GM18499 (cell line): Measurements from ENCODE around the gene PIP4K2B.

ENCODE experiments used
- ATAC-seq: cut with Tn5 transposase; IDR thresholded peaks from one replicate; pipeline ENCODE4 v1.9.1; 2021; ENCODE audit warnings: moderate number of reproducible peaks; ENCODE audit not compliant: insufficient read depth, unreplicated experiment

The PIP4K2B gene

DNA sequence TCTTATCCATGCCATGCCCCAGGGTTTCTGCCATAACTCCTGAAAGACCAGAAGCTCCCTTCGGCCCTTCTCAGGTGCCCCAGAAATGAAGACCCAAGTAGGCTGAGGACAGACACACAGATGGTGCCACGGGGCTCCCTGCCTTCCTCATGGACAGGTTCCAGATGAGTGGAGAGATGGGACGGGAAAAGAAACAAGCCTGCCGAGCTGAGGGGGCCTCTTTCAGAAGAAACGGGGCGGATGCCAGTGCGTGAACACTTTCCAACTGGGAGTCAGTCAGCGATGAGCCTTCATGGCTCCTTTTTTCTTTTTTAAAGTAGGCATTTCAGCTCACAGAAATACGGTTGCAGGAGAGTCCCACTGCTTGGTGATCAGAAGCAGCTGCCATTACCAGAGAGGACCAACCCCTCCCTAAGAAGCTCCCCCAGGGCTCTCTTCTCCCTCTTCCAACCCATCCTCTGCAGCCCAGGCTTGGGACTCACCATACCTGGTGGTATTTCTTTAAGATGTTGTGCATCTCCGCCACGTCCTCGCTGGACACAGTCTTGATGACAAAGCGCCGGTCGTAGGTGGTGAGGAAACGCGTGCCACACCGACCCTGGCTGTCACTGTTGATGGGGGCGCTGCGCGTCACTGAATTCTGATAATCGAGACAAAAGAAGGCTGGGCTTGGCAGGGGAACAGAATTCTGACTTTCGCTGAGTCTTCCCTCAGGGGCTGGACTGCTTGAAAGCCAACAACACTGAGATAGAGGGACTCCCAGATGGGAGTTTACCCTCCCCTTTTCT is 19.2 kb downstream of the PIP4K2B start:
- no peak for ATAC-seq

DNA sequence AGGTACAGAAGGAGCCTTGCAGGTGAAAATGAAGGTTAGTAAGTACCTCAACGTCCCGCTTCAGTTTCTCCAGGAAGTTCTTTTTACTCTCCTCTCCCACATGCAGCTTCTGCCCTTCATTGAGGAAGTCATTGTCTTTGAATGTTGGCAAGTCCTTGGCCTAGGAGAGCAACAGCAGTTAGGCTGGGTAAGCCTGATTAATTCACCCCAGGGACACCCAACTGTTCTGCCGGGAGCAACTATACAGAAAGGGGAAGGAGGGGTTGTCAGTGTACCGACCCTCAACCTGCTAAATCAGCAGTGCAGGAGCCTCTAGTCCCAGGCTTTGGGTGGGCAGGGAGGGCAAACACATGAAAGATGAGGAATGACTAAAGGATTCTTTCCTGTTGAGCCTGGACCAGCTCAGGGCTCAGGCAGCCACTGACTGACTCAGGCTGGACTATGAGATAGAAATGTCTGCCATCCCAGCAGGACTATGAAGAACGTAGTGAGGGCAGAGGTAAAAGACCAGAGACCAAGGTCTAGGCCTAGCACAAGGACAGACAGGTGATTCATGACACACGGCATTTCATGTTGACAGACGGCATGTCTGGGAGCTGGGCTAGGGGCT is 21.6 kb downstream of the PIP4K2B start:
- no peak for ATAC-seq

DNA sequence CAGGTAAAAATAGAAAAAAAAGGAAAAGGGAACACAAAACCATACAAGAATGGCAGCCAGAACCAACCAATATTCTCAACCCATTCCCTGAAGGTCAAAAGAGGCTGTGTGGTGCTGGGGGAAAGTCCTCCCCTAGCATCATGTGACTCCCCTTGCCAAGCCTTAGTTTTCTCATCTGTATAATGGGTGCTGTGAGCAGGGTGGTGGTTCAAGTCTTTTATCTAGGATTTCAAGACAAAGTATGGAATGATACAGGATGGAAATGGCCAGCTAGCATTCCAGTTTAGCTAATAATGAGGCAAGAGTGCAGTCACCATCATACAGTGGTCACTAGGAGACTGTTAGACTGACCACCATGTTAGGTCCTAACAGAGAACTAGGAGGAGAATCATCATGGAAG is 26.1 kb downstream of the PIP4K2B start:
- ATAC-seq, result no peak

DNA sequence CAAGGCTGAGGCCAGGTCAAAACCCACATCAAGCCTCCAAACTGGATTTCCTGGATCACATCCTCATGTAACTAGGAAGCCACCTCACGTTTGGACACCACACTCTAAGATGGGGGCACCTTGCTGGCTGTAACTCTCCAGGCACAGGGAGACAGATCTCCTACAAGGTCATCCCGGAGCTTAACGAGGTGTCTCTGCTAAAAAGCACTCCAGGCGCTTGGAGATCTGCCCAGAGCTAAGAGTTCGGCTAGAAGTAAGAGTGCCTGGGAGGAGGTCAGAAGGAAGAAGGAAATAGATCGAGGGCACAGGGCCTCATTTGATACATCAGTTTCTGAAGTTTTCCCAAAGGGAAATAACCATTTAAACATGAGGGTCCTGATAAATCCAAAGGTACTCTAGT is 30.9 kb downstream of the PIP4K2B start:
- no peak for ATAC-seq

DNA sequence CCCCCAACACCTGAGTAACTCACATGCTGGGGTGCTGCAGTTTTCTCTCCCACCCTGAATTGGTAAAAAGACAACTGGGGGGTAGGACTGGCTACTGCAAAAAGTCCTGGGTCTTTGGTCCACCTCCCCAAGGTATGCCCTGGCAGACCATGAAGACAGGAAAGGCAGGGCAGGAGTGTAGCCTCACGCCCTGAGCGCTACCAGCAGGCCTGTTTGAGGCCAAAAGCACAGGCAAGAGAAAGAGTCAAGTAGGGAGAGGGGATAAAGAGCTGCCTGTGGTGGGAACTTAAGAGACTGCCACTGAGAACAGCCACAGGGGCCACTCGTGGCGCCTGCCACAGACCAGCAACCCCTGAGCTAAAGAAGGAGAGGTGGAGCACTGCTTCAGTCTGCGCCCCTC is 33.0 kb downstream of the PIP4K2B start:
- ATAC-seq, result no peak

DNA sequence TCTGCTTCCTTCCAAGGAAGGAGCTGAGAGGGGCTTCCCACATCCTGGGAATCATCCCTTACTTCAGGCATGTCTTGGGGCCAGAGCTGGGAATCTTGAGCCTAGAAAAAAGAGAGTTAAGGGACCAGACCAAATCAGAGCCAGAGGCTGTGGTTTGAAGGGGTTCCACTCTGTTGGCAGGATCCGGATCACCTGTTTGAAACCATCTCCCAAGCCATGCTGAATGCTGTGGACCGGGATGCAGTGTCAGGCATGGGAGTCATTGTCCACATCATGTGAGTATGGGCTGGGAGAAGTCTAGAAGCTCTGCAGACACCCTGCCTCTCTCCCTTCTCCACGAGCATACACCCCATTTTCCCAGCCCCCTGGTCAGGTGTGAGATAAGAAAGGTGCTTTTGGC is 37.1 kb downstream of the PIP4K2B start:
- ATAC-seq, result no peak

DNA sequence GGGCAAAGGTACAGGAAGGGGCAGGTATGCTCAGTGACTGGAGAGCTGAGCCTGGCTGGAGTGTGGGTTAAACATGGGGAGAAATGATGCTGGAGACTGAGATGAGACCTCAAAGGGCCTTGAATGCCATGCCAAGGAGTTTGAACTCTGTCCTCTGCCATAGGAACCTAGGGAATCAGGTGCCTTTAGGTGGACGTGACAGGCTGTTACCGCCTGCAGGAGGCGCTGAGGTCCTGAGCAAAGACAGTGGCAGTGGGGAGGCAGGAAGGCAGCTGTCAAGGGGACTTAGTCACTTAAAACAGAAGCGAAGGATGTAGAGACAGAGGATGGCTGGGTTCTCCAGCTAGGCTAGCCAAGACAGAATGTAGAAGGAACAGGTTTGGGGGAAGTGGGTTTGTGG is 37.7 kb downstream of the PIP4K2B start:
- ATAC-seq, result no peak

DNA sequence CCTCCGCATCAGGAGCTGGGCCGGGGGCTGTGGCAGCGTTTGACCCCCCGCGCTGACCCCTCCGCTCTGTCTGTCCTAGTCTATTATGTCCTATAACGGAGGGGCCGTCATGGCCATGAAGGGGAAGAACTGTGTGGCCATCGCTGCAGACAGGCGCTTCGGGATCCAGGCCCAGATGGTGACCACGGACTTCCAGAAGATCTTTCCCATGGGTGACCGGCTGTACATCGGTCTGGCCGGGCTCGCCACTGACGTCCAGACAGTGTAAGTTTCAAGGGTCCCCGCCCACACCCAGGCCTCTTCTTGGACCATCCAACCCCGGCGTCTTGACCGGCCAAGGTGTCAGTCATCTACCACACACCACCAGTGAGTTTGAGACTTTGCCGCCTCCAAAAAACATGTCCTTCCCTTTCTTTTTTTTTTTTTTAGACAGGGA is 46.3 kb downstream of the PIP4K2B start:
- no peak for ATAC-seq

DNA sequence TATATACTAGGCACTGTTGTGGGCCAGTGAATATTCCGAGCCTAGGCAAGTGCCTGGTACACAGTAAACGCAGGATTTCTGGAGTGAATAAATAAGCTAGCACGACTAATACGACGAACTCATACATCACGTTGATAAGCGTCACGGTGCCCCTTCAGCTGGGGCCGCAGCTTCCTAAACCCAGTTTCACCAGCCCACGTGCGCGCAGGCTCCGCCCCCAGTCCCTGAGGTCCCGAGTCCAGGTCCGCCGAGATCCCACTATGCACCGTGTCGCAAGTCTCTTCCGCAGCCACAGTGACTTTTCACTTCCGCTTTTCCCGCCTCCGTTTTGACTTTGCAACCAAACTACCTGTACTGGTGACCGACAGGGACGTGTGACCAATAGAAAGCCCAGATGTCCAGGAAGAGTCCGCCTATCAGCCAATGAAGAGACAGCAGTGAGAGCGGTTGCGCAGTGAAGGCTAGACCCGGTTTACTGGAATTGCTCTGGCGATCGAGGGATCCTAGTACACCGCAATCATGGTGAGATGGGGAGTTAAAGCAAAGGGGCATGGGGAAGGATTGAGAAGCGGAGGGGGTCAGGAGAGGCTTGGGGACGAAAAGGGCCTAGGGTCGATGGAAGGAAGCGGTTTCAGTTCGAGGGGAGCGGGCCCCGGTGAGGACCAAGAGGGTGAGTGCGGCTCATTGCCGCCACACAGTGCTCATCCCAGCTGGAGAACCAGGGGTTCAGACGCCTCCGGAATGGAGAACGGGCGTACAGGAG is 46.9 kb downstream of the PIP4K2B start, which contains the start of gene PSMB3:
Gene PSMB3, plus strand, starts transcription at position 434 of the 763 bp plus-strand sequence. Its CDS starts 86 bp downstream, at position 520.
- ATAC-seq, result peak; percentile 62

DNA sequence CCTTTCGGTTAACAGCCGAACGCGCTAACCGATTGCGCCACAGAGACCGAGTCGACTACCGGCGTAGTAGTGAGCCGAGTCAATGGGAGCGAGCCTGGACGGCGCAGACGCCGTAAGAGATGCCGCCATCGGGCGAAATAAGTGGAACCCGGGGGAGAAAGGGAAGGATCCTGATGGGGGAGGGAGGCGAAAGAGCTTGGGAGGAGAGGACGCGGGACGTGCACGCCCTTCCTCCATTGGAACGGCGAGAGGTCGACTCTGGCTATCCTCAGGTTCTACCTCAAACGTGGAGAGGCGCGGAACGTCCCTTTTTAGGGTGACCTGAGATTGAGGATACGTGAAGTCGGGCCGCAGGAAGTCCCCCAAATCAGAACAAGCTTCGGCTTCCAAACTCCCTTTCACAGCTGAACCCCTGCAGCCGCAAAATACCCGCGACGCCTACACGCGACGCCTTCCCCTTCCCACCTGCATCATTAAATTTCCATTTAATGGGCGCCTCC is 47.5 kb downstream of the PIP4K2B start:
- no peak for ATAC-seq

DNA sequence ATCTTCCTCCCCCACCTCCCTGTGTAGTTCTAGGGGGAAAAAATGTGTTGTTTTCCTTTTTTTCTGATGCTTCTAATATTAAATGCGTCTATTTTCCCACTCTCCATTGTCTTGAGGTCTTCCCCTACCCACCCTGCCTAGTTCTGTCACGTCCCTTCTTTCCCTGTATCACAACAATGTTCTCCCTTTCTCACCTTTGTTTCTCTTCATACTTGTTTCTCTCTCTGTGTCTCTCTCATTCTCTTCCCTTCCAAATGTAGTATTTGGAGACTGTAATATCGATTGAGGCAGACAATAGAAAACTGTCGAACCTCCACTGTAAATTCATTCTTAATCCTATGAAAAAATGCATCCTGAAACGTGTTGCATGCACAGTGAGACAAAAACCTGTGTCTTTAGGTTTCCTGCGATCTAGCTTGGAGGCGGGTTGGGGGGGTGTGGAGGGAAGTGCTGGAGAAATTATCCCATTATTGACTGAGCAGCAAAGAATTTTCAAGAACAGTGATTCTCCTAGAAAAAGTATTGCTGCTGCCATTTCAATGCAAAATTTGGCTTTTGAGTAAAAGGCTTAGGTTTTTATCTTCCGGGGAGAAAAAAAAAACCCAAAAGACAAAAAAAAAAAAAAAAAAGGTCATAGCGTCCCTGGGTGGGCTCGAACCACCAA is 48.1 kb downstream of the PIP4K2B start:
- no peak for ATAC-seq

DNA sequence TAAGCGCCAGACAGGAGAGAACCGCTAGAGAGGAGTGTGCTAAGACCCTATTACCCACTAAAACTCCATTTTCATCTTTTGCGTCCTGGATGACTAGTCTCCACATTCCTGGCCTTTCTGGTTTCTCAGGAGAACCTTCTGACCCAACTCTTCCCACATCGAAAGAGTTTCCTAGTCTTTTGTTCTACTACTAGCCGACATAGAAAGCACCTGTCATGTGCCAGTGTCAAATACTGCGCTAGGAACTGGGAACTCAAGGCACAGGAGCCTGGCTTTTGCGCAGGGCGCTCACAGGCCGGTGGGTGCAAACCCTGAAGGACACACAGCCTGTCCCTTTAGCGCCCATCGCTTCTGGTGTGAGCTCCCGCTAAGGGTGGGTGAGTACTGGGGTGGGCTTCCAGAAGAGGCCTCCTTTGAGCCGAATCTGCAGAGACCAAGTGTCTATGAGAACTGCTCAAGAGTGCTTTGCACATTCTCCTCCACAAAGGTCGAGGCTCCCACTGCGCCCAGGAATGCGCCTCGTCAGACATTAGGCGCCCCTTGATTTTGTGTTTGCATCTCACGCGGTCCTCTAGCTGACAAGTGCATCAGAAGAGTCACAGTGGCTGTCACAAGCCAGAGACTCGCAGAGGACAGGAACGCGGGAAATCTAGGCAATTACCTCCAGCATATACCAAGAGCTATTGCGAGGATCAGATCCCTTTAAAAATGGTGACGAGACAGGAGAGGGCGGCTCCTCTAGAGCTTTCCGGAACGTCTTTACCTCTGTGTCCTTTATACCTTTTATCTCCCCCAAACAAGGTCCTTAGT is 48.8 kb downstream of the PIP4K2B start:
- no peak for ATAC-seq

DNA sequence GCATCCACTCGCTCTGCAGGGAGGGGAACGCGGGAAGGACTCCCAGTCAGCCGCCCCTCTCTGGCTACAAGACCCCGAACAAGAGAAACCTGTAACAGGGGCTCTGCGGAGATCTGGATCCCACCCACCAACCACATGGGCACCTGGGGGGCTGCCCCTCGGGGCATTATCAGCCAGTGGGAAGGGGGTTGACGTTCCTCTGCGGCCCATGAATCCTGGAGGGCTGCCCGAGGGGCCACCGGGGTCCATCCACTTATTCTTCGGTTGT is 49.4 kb downstream of the PIP4K2B start:
- no peak for ATAC-seq

DNA sequence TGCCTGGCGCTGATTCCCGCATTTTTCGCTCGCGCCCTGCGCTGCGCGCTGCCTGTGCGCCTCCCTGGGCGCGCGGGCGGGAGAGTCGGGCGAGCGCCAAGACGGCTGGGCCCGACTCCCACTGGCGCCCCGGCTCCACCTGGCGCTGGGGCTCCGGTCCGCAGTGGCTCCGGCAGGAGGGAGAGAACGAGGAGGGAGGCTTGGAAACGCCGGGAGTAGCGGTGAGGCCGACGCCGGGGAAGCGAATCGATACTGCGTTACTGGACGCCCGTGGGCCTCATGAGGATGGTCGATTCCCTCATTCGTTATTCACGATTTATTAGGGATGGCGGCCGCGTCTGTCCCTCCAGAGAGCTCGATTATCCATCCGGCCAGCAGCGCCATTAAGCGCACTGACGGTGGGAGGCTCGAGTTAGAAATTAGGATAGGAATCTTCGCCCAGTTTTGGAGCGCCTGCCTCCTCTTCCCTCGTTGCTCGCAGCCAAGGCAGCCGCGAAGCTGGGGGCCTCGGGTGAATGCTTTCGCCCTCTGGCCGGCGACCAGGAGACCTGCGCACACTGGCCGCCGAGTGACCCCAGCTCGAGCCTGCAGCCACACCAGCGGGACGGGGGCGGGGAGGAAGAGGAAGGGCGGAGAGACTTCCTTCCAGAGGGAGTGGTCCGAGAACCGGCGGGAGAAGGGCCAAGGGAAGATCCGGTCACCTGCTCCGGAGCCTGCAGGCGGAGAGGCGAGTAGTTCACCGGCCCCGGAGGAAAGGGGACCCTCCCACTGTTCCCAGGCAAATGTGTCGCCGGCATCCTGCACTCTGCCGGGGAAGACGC is 49.9 kb downstream of the PIP4K2B start:
- no peak for ATAC-seq

DNA sequence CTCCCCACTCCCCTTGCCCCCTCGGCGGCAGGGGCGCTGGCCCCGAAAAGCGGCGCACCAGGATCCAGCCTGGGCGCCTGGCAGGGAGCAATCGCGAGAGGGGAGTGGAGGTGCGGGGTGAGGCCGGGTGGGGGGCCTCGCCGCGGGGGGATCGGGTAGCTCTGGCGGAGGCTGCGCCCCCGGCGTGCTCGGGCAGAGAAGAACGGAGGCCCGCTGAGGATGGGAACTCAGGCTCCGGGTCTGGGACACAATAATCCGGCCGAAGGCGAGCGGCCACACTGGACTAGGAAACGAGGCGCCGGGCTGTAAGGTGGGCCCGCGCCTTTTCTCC is 50.5 kb downstream of the PIP4K2B start:
- no peak for ATAC-seq

DNA sequence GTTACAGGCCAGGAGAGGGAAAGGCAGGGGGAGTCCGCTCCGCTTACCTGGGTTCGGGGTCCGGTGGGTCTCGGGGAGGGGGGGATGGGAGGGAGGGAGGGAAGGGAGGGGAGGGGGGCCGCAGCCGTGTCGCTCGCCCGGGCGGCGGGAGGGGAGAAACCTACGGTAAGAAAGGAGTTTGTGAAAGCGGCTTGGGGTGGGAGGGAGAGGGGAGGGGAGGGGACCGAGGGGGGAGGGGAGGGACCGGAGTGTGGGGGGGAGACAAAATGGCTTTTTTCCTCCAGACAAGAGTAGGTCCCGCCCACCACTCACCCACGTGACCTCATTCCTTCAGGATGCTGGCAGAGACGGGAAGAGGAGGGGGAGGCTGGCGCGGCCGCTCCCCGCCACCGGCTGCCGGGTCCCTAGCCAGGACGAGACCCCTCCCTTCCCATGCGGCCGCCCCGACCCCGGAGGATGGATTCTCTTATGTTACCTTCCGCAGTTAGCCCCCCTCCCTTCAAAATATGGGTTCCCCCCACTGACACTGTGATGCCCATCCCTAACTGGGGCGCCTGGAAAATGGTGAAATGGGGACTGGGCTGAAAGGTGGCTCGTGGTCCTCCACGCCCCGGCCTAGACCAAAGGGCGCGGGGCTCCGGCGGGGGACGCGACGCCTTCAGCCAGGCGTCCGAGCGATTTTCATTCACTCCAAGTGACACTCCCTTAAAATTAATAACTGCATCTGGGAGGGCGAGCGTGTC is 51.0 kb downstream of the PIP4K2B start, which contains the start of gene PCGF2:
Gene PCGF2, minus strand, starts transcription at position 188 of the 743 bp plus-strand sequence. CDS start 7,934 bp downstream, outside the sequence.
- ATAC-seq, result no peak

DNA sequence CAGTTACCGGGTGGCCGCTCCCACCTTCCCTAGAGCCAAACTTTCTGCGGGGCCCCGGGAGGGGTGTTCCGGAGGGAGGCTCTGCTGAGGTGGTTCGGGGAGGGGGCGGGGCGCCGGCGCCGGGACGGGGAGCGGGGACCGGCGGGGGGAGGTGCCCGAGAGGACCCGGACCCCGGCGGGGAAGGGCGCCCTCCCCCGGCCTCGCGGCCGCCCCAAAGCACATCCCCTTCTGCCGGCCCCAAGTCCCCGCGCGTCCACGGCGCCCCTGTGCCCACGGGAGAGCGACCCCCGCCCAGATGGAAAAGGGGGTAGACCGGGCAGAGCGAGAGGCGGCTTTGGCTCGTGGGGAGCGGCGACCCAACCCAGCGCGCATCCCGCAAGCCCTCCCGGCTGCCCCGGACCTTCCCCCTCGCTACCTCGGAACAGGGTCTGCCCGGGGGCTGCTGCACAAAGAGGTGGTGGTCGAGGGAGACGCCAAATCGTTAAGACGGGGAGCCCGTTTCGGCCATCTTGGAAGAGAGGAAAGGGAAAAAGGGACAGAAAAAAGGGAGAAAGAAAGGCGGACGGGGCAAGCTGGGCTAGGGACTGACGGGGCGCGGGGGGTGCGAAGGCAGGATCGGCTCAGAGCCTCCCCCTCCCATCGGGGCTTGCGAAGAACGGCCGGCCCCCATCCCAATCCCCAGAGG is 51.8 kb downstream of the PIP4K2B start:
- ATAC-seq, result no peak
